Measurements from ENCODE around the gene NUDT17. TPM values are rescaled to one million over a fixed set of nuclear protein-coding genes. Genes with fewer than 3 reads are reported as not detected.

The NUDT17 gene
- total RNA-seq, 1 experiment from 2014 or later, result 1.8 TPM

DNA sequence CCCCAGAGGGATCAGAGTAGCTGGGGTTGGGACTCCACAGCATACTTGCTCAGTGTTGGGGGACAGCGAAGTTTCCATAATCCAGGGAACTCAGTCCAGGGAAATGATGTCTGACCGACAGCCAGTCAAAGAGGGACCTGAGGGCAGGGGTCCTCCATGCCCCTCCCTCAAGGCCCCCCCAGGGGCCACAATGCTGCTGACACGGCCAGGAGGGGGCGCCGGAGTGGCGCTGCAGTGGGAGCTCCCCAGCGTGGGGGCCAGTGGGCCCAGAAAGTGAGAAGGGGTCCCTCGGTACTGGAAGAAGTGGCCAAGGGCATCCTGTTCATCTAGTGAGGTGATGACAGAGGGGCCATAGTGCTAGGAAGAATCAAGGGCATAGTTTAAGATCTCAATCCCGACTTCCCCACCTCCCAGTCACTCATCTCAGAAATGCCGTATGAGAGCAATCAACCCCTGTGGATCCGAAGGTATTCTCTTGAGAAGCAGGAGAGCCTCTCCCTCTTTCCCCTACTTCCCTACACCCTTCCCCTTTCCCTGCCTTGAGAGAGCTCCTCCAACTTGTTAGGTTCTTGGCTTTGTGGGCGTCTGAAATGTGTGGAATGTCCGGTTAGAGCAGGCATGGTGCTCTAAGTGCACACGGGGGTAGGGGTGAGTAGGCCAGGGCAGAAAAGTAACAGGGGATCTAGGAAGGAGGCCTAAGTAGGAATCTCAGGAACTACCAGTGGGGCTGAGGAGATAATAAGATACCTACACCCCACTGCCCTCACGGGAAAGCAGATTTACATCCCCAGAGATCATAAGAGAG, 4.1 kb downstream of the NUDT17 start (continued):
- TF ChIP-seq CTCF (IDR thresholded peaks at IDR 0.05 in 2 of 3, conservative IDR thresholded peaks at IDR 0.05 in 1 of 3; ENCODE audit: borderline replicate concordance in 1 of 3, insufficient read depth in 1 of 3, low read depth in 2 of 3, low read length in 2 of 3) (peak in 2 of 3 experiments; percentile 47 to 66; a peak in 4 of 6 replicates), YY1 (IDR thresholded peaks at IDR 0.05; ENCODE audit: extremely low read depth, insufficient replicate concordance, low read depth, low read length) (no peak), CBX3 (IDR thresholded peaks at IDR 0.05; ENCODE audit: low read depth) (no peak), ZNF274 (IDR thresholded peaks at IDR 0.05; ENCODE audit: low read depth, low read length) (no peak), ZFX (IDR thresholded peaks at IDR 0.05) (no peak), SP1 (IDR thresholded peaks at IDR 0.05; ENCODE audit: low read depth) (no peak), POLR2AphosphoS5 (IDR thresholded peaks at IDR 0.05; ENCODE audit: low read depth, low read length) (no peak), FOSL1 (IDR thresholded peaks at IDR 0.05; ENCODE audit: low read depth) (no peak), EGR1 (IDR thresholded peaks at IDR 0.05; ENCODE audit: low read depth) (no peak), EZH2 (IDR thresholded peaks at IDR 0.05) (no peak), JUND (IDR thresholded peaks at IDR 0.05) (no peak)
- TF ChIP-seq, protein P1, sequence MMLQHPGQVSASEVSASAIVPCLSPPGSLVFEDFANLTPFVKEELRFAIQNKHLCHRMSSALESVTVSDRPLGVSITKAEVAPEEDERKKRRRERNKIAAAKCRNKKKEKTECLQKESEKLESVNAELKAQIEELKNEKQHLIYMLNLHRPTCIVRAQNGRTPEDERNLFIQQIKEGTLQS (IDR thresholded peaks at IDR 0.05), result no peak

DNA sequence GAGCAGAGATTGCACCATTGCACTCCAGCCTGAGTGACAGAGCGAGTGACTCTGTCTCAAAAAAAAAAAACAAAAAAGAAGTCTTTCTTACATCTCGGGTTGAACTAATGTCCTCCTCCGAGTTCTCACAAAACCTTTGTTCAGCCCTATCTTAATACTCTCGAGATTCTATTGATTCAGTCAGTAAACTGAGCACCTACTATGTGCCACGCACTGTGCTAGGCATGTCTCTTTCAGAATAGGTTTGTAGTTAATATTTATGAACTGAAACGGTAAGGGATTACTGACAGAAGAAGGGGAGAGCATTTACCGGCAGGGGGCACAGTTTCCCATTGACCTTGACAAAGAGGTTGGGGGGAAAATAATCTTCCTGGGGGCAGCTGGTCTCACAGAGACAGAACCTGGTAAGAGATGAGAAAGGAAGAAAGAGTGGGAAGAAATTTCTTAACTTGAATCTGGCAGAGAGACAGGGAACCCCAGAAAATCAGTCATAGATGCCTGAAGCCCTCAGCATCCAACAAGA, 10.1 kb downstream of the NUDT17 start:
- Histone ChIP-seq H3K27ac (ENCODE audit: low read depth, low read length) (no peak overlapping the region), H3K27me3 (ENCODE audit: insufficient read depth, low read length) (no peaks in the 10 kb centered on the region), H3K9me3 (ENCODE audit: control insufficient read depth in 1 of 2, insufficient read depth in 1 of 2, low read depth in 1 of 2, low read length in 2 of 2) (no peaks in the 10 kb centered on the region), H3K4me2 (ENCODE audit: low read length) (no peak overlapping the region), H3K36me3 (ENCODE audit: control insufficient read depth in 1 of 2, insufficient read depth in 2 of 2, low read length in 2 of 2) (peaks cover 1 to 30% of the 10 kb centered on the region in 2 experiments), H2AFZ (ENCODE audit: low read depth, low read length, poor library complexity, severe bottlenecking) (no peak overlapping the region), H3K9ac (ENCODE audit: low read length) (no peak overlapping the region), H3K9me2 (ENCODE audit: insufficient read depth) (no peaks in the 10 kb centered on the region), H3K79me2 (ENCODE audit: insufficient read depth, low read length) (peaks cover 5% of the 10 kb centered on the region; the same call in 1 of the 2 replicates), H4K20me1 (ENCODE audit: insufficient read depth) (no peaks in the 10 kb centered on the region), H3K4me3 (replicated peaks in 1 of 2; ENCODE audit: low read depth in 1 of 2, low read length in 2 of 2) (no peak overlapping the region), H3K4me1 (ENCODE audit: control insufficient read depth in 1 of 2, insufficient read depth in 2 of 2, low read length in 2 of 2) (peaks cover 11 to 15% of the 10 kb centered on the region in 2 experiments; a peak in 3 of 4 replicates)
- BruUV-seq (replicated peaks), result no TSS peak
- ChIA-PET CTCF (interaction anchor here (0.9 to 6.6 kb wide), 2 partner anchors 9 kb away, joined by 4 to 87 read pairs; partner anchors contain the start of gene NUDT17), POLR2A (interaction anchor here (1.2 kb wide), 1 partner anchor 10 kb away, joined by 5 read pairs; the partner anchor contains the start of gene NUDT17), RAD21 (ENCODE audit: low non-redundant PET in 1 of 2, low total read pairs in 2 of 2, uncharacterized antibody in 2 of 2, unreplicated experiment in 2 of 2) (no interaction called here)
- DNase-seq (ENCODE audit: low read depth, low spot score), result no peak
- no peak for ATAC-seq
- TF ChIP-seq RAD21 (IDR thresholded peaks at IDR 0.05; ENCODE audit: low read depth) (no peak), SRF (IDR thresholded peaks at IDR 0.05; ENCODE audit: low read depth) (no peak), CTCF (IDR thresholded peaks at IDR 0.05 in 2 of 3, conservative IDR thresholded peaks at IDR 0.05 in 1 of 3; ENCODE audit: borderline replicate concordance in 1 of 3, insufficient read depth in 1 of 3, low read depth in 2 of 3, low read length in 2 of 3) (peak in 2 of 3 experiments; percentile 28 to 38; a peak in 3 of 6 replicates), FOSL1 (IDR thresholded peaks at IDR 0.05; ENCODE audit: low read depth) (no peak)
- TF ChIP-seq, protein P2, sequence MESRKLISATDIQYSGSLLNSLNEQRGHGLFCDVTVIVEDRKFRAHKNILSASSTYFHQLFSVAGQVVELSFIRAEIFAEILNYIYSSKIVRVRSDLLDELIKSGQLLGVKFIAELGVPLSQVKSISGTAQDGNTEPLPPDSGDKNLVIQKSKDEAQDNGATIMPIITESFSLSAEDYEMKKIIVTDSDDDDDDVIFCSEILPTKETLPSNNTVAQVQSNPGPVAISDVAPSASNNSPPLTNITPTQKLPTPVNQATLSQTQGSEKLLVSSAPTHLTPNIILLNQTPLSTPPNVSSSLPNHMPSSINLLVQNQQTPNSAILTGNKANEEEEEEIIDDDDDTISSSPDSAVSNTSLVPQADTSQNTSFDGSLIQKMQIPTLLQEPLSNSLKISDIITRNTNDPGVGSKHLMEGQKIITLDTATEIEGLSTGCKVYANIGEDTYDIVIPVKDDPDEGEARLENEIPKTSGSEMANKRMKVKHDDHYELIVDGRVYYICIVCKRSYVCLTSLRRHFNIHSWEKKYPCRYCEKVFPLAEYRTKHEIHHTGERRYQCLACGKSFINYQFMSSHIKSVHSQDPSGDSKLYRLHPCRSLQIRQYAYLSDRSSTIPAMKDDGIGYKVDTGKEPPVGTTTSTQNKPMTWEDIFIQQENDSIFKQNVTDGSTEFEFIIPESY (IDR thresholded peaks at IDR 0.05; ENCODE audit: extremely low read depth, insufficient replicate concordance, low read length), result no peak
- intact Hi-C loops (cut with micrococcal nuclease), result no loop called here

Measured in HCT116 (cell line).